Measurements from ENCODE around the gene PRKCZ. TPM values are rescaled to one million over a fixed set of nuclear protein-coding genes. Genes with fewer than 3 reads are reported as not detected.
A peak's percentile ranks its signal among the peaks of the same experiment; 100 is the strongest.

PRKCZ gene
- total RNA-seq = 10 to 100 TPM; 50.4 to 72.2 TPM

GRCh38 chr1:2049718-2050431 lies at the start of gene PRKCZ:
Gene PRKCZ (plus strand): TSS chr1:2050411. CDS start chr1:2050631, 220 bp downstream.
- peak within 1 kb of the TSS; percentile 71 to 79 for H3K9ac ChIP-seq (ENCODE audit: low read depth in 2 of 2, low read length in 2 of 2)
- no peaks in the 10 kb centered on the region for H3K9me3 ChIP-seq
- intact Hi-C loops (cut with DNase I) = no loop called here
- peak within 1 kb of the TSS; percentile 64 for H3K27ac ChIP-seq
- no peak for TF ChIP-seq CTCF (IDR thresholded peaks at IDR 0.05)
- peaks cover 4% of the 10 kb centered on the region for H3K27me3 ChIP-seq
- peak within 1 kb of the TSS; percentile 61 for H3K4me3 ChIP-seq
- DNase-seq = peak; percentile 94
- H3K36me3 ChIP-seq = no peaks in the 10 kb centered on the region
- H3K4me1 ChIP-seq = peaks cover 23% of the 10 kb centered on the region

GRCh38 chr1:2000432-2000831 lies 49.8 kb upstream of the PRKCZ start:
- H3K4me3 ChIP-seq = no peak overlapping the region
- TF ChIP-seq CTCF (IDR thresholded peaks at IDR 0.05) = no peak
- H3K27ac ChIP-seq = no peak overlapping the region
- no peaks in the 10 kb centered on the region for H3K36me3 ChIP-seq
- no peaks in the 10 kb centered on the region for H3K4me1 ChIP-seq
- H3K9me3 ChIP-seq = no peaks in the 10 kb centered on the region
- no peak for DNase-seq
- intact Hi-C loops (cut with DNase I) = no loop called here
- H3K27me3 ChIP-seq = peaks cover 12% of the 10 kb centered on the region
- no peak overlapping the region for H3K9ac ChIP-seq (ENCODE audit: low read depth in 2 of 2, low read length in 2 of 2)

- TF ChIP-seq CTCF (IDR thresholded peaks at IDR 0.05) = no peak
- no peak for DNase-seq
- Histone ChIP-seq H3K27ac (no peak overlapping the region), H3K9me3 (no peaks in the 10 kb centered on the region), H3K4me3 (no peak overlapping the region), H3K27me3 (peaks cover 12% of the 10 kb centered on the region), H3K36me3 (no peaks in the 10 kb centered on the region), H3K4me1 (no peaks in the 10 kb centered on the region), H3K9ac (ENCODE audit: low read depth in 2 of 2, low read length in 2 of 2) (no peak overlapping the region)
- intact Hi-C loops (cut with DNase I) = no loop called here
These were observed 49.4 kb upstream of the PRKCZ start for GRCh38 chr1:2000850-2001249.

GRCh38 chr1:2001773-2002411 lies 48.3 kb upstream of the PRKCZ start:
- Histone ChIP-seq H3K4me3 (no peak overlapping the region), H3K27ac (no peak overlapping the region), H3K27me3 (peaks cover 12% of the 10 kb centered on the region)

GRCh38 chr1:2003541-2004131 lies 46.6 kb upstream of the PRKCZ start, which contains the start of gene CFAP74:
Gene CFAP74 (minus strand): TSS chr1:2003786. CDS start chr1:1990956, 12,830 bp downstream.
- H3K4me3 ChIP-seq = no peak within 1 kb of the TSS
- intact Hi-C loops (cut with DNase I) = no loop called here
- peaks cover 12% of the 10 kb centered on the region for H3K27me3 ChIP-seq
- H3K9me3 ChIP-seq = no peaks in the 10 kb centered on the region
- DNase-seq = no peak
- no peaks in the 10 kb centered on the region for H3K36me3 ChIP-seq
- no peak within 1 kb of the TSS for H3K9ac ChIP-seq (ENCODE audit: low read depth in 2 of 2, low read length in 2 of 2)
- no peaks in the 10 kb centered on the region for H3K4me1 ChIP-seq
- TF ChIP-seq CTCF (IDR thresholded peaks at IDR 0.05) = no peak
- no peak within 1 kb of the TSS for H3K27ac ChIP-seq

More at GRCh38 chr1:2001773-2002411, 48.3 kb upstream of the PRKCZ start:
- intact Hi-C loops (cut with DNase I) = no loop called here
- Histone ChIP-seq H3K36me3 (no peaks in the 10 kb centered on the region), H3K9me3 (no peaks in the 10 kb centered on the region), H3K9ac (ENCODE audit: low read depth in 2 of 2, low read length in 2 of 2) (no peak overlapping the region), H3K4me1 (no peaks in the 10 kb centered on the region)
- DNase-seq = no peak
- TF ChIP-seq CTCF (IDR thresholded peaks at IDR 0.05) = no peak

Data from colonic mucosa (tissue), 4 donors.